PC-9 (cell line): ENCODE data around the gene GPR173. TPM values are rescaled to one million over a fixed set of nuclear protein-coding genes. Genes with fewer than 3 reads are reported as not detected.

Source experiments
- BruUV-seq: library from RNA; stranded (reverse); fragments of 400-500 nt; replicated peaks from 2 replicates; lab custom pipeline; 2021; lab: Mats Ljungman, UMichigan
- CTCF ChIA-PET: fragments of 300-600 bp; sonication (Branson Sonifier 250); formaldehyde crosslinking; loops from one replicate; lab custom pipeline; 2022; ENCODE audit warnings: antibody characterized with exemption; lab: Charles Lee
- POLR2A ChIA-PET: fragments of 300-600 bp; sonication (Branson Sonifier 250); formaldehyde crosslinking; loops from one replicate; lab custom pipeline; 2022; ENCODE audit warnings: antibody characterized with exemption; ENCODE audit not compliant: unreplicated experiment; lab: Charles Lee
- DNase-seq, 2 experiments: peaks; one replicate each; pipeline versions ENCODE4 v3.0.0 to v3.0.0-alpha.2; 2015 to 2022; ENCODE audit warnings: mixed read lengths in 1 of 2
- H2AFZ ChIP-seq: fragments of 200-600 bp; sonication (generic); 2 replicates; pipeline ENCODE4 v1.8.1; 2017; ENCODE audit warnings: antibody characterized with exemption
- H3F3A ChIP-seq: fragments of 200-600 bp; sonication (generic); 2 replicates; pipeline ENCODE4 v1.8.1; 2017; ENCODE audit warnings: antibody characterized with exemption, mild to moderate bottlenecking, low read depth; ENCODE audit not compliant: insufficient read depth
- H3K27ac ChIP-seq: fragments of 200-600 bp; sonication (generic); 2 replicates; pipeline ENCODE4 v1.6.1; 2016; ENCODE audit warnings: mixed run types
- H3K27me3 ChIP-seq: fragments of 200-600 bp; sonication (generic); 2 replicates; pipeline ENCODE4 v1.6.1; 2016; ENCODE audit warnings: low read depth, mixed run types; ENCODE audit not compliant: insufficient read depth
- H3K36me3 ChIP-seq: fragments of 200-600 bp; sonication (generic); 2 replicates; pipeline ENCODE4 v1.6.1; 2016; ENCODE audit warnings: low read depth, mixed run types
- H3K4me1 ChIP-seq: fragments of 200-600 bp; sonication (generic); replicated peaks from 2 replicates; pipeline ENCODE4 v1.6.1; 2016; ENCODE audit warnings: mixed run types; ENCODE audit not compliant: insufficient read depth
- H3K4me2 ChIP-seq: fragments of 200-600 bp; sonication (generic); 2 replicates; pipeline ENCODE4 v1.6.1; 2017; ENCODE audit warnings: mixed run types
- H3K4me3 ChIP-seq: fragments of 200-600 bp; sonication (generic); 2 replicates; pipeline ENCODE4 v1.6.1; 2016; ENCODE audit warnings: mixed run types
- H3K79me2 ChIP-seq: fragments of 200-600 bp; sonication (generic); 2 replicates; pipeline ENCODE4 v1.6.1; 2017; ENCODE audit warnings: low read depth, mixed run types
- H3K9me2 ChIP-seq: fragments of 200-600 bp; sonication (generic); 2 replicates; pipeline ENCODE4 v1.8.1; 2017; ENCODE audit warnings: mild to moderate bottlenecking; ENCODE audit not compliant: insufficient read depth
- H3K9me3 ChIP-seq: fragments of 200-600 bp; sonication (generic); 2 replicates; pipeline ENCODE4 v1.8.1; 2016; ENCODE audit warnings: low read depth; ENCODE audit not compliant: insufficient read depth
- H4K20me1 ChIP-seq: fragments of 200-600 bp; sonication (generic); 2 replicates; pipeline ENCODE4 v1.8.1; 2017; ENCODE audit not compliant: insufficient read depth
- EZH2 ChIP-seq: fragments of 200-600 bp; sonication (generic); IDR thresholded peaks from 2 replicates; pipeline ENCODE4 v1.8.0; 2017; ENCODE audit warnings: antibody characterized with exemption, low read depth
- intact Hi-C: fragments of 100-400 bp; cut with micrococcal nuclease; formaldehyde crosslinking; loops from one replicate; pipeline ENCODE4 v1.10.0; 2022; ENCODE audit not compliant: unreplicated experiment
- total RNA-seq: library from RNA; stranded (reverse); gene quantifications from 2 replicates; pipeline ENCODE4 v1.2.3, GENCODE V29; 2021
- TF ChIP-seq, protein P1 (sequence below): fragments of 200-600 bp; sonication (generic); conservative IDR thresholded peaks from 2 replicates; pipeline ENCODE4 v1.6.1; 2017; ENCODE audit warnings: mixed run types, antibody characterized with exemption, mild to moderate bottlenecking, moderate library complexity

The GPR173 gene
- total RNA-seq, 1 experiment from 2014 or later, result 5.1 TPM

GRCh38 chrX:53001958-53002357 lies 46.6 kb upstream of the GPR173 start:
- Histone ChIP-seq H3F3A (no peaks in the 10 kb centered on the region), H3K36me3 (no peaks in the 10 kb centered on the region), H3K27me3 (no peaks in the 10 kb centered on the region), H3K4me1 (no peaks in the 10 kb centered on the region), H3K4me3 (no peak overlapping the region), H4K20me1 (no peaks in the 10 kb centered on the region), H3K4me2 (no peak overlapping the region), H3K9me2 (no peaks in the 10 kb centered on the region), H2AFZ (no peak overlapping the region), H3K9me3 (no peaks in the 10 kb centered on the region), H3K27ac (no peak overlapping the region), H3K79me2 (no peaks in the 10 kb centered on the region)
- BruUV-seq, result no TSS peak
- no peak for DNase-seq
- no peak for TF ChIP-seq EZH2
- TF ChIP-seq, protein P1, sequence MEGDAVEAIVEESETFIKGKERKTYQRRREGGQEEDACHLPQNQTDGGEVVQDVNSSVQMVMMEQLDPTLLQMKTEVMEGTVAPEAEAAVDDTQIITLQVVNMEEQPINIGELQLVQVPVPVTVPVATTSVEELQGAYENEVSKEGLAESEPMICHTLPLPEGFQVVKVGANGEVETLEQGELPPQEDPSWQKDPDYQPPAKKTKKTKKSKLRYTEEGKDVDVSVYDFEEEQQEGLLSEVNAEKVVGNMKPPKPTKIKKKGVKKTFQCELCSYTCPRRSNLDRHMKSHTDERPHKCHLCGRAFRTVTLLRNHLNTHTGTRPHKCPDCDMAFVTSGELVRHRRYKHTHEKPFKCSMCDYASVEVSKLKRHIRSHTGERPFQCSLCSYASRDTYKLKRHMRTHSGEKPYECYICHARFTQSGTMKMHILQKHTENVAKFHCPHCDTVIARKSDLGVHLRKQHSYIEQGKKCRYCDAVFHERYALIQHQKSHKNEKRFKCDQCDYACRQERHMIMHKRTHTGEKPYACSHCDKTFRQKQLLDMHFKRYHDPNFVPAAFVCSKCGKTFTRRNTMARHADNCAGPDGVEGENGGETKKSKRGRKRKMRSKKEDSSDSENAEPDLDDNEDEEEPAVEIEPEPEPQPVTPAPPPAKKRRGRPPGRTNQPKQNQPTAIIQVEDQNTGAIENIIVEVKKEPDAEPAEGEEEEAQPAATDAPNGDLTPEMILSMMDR, result no peak
- intact Hi-C loops, result no loop called here
- ChIA-PET CTCF (interaction anchor here (0.7 kb wide), 1 partner anchor 48 kb away, joined by 4 read pairs; no protein-coding TSS in a partner anchor), POLR2A (no interaction called here)

DNA sequence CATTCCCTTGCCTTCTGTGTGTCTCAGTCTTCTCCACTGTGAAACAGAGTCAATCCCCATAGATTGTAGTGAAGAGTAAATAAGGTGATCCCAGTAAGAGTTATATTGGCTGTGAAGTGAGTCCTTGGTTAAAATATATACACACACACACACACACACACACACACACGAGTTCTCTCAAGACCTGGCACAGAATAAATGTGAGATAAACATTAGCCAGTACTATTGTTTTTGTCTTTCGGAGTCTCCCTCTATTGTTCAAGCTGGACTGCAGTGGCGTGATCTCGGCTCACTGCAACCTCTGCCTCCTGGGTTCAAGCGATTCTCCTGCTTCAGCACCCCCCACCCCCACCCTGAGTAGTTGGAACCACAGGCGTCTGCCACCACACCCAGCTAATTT lies 45.5 kb upstream of the GPR173 start:
- POLR2A ChIA-PET, result interaction anchor here (0.7 kb wide), 1 partner anchor 284 kb away, joined by 3 read pairs; no protein-coding TSS in a partner anchor
- Histone ChIP-seq H3K4me1 (no peaks in the 10 kb centered on the region), H3K27ac (no peak overlapping the region), H3K9me2 (no peaks in the 10 kb centered on the region), H3K4me3 (no peak overlapping the region), H3K79me2 (no peaks in the 10 kb centered on the region), H4K20me1 (no peaks in the 10 kb centered on the region), H3F3A (no peaks in the 10 kb centered on the region), H2AFZ (no peak overlapping the region), H3K9me3 (no peaks in the 10 kb centered on the region), H3K4me2 (no peak overlapping the region), H3K27me3 (no peaks in the 10 kb centered on the region), H3K36me3 (no peaks in the 10 kb centered on the region)
- no peak for TF ChIP-seq EZH2
- TF ChIP-seq, protein P1, result no peak
- no TSS peak for BruUV-seq
- CTCF ChIA-PET, result interaction anchor here (0.6 kb wide), 1 partner anchor 13 kb away, joined by 3 read pairs; no protein-coding TSS in a partner anchor
- intact Hi-C loops, result no loop called here
- DNase-seq, result no peak

GRCh38 chrX:53004038-53004437 lies 44.6 kb upstream of the GPR173 start:
- BruUV-seq, result no TSS peak
- POLR2A ChIA-PET, result interaction anchor here (0.7 kb wide), 1 partner anchor 284 kb away, joined by 3 read pairs; no protein-coding TSS in a partner anchor
- no peaks in the 10 kb centered on the region for H3K9me2 ChIP-seq
- no peaks in the 10 kb centered on the region for H3K27me3 ChIP-seq
- no peaks in the 10 kb centered on the region for H4K20me1 ChIP-seq
- no peaks in the 10 kb centered on the region for H3F3A ChIP-seq
- H3K27ac ChIP-seq, result no peak overlapping the region
- H3K4me2 ChIP-seq, result no peak overlapping the region
- DNase-seq, result no peak
- no peak overlapping the region for H2AFZ ChIP-seq
- CTCF ChIA-PET, result no interaction called here
- H3K4me1 ChIP-seq, result no peaks in the 10 kb centered on the region
- intact Hi-C loops, result no loop called here
- H3K9me3 ChIP-seq, result no peaks in the 10 kb centered on the region
- H3K4me3 ChIP-seq, result no peak overlapping the region
- TF ChIP-seq, protein P1, result no peak
- TF ChIP-seq EZH2, result no peak
- H3K36me3 ChIP-seq, result no peaks in the 10 kb centered on the region
- no peaks in the 10 kb centered on the region for H3K79me2 ChIP-seq
